NT2/D1 (cell line): Measurements from ENCODE around the gene FAM111A.

ENCODE experiments used
- DNase-seq: peaks from one replicate; pipeline ENCODE4 v3.0.0-alpha.2; 2011; ENCODE audit warnings: low read depth, low spot score
- H3K27me3 ChIP-seq: 2 replicates; pipeline ENCODE4 v1.6.0; 2011; ENCODE audit warnings: mild to moderate bottlenecking; ENCODE audit not compliant: insufficient read length, insufficient read depth
- H3K36me3 ChIP-seq: 2 replicates; pipeline ENCODE4 v1.6.1; 2011; ENCODE audit warnings: mild to moderate bottlenecking, low read length, mixed read lengths; ENCODE audit not compliant: insufficient read depth, insufficient read length
- H3K4me1 ChIP-seq: 2 replicates; pipeline ENCODE4 v1.5.1; 2011; ENCODE audit not compliant: insufficient read depth, insufficient read length
- H3K4me3 ChIP-seq: 2 replicates; pipeline ENCODE4 v1.5.1; 2011; ENCODE audit warnings: low read depth; ENCODE audit not compliant: insufficient read length
- H3K9ac ChIP-seq: 2 replicates; pipeline ENCODE4 v1.6.0; 2011; ENCODE audit warnings: low read depth; ENCODE audit not compliant: insufficient read length
- H3K9me3 ChIP-seq: 2 replicates; pipeline ENCODE4 v1.5.1; 2011; ENCODE audit warnings: mild to moderate bottlenecking, low read length; ENCODE audit not compliant: insufficient read depth
- SUZ12 ChIP-seq: IDR thresholded peaks from 2 replicates; pipeline ENCODE4 v1.6.1; 2011; ENCODE audit not compliant: insufficient read length, insufficient read depth; ENCODE audit errors: extremely low read depth
- YY1 ChIP-seq: IDR thresholded peaks from 2 replicates; pipeline ENCODE4 v1.6.1; 2011; ENCODE audit not compliant: insufficient read length, insufficient read depth
- ZNF274 ChIP-seq: IDR thresholded peaks from 2 replicates; pipeline ENCODE4 v1.6.1; 2011; ENCODE audit warnings: mild to moderate bottlenecking, low read depth, low read length

Gene FAM111A

GRCh38 chr11:59175091-59175501 lies 32.4 kb downstream of the FAM111A start:
- TF ChIP-seq SUZ12: no peak
- no peak for TF ChIP-seq ZNF274
- no peak for TF ChIP-seq YY1
- H3K4me3 ChIP-seq: no peak overlapping the region
- no peak for DNase-seq
- H3K27me3 ChIP-seq: no peaks in the 10 kb centered on the region
- H3K9me3 ChIP-seq: peaks cover 21% of the 10 kb centered on the region
- H3K9ac ChIP-seq: peak overlapping the region; percentile 47
- peaks cover 9% of the 10 kb centered on the region for H3K4me1 ChIP-seq
- H3K36me3 ChIP-seq: peaks cover 29% of the 10 kb centered on the region

GRCh38 chr11:59176330-59176729 lies 33.7 kb downstream of the FAM111A start:
- H3K9me3 ChIP-seq: peaks cover 21% of the 10 kb centered on the region
- H3K4me3 ChIP-seq: no peak overlapping the region
- DNase-seq: no peak
- peaks cover 31% of the 10 kb centered on the region for H3K36me3 ChIP-seq
- H3K27me3 ChIP-seq: no peaks in the 10 kb centered on the region
- H3K4me1 ChIP-seq: peaks cover 9% of the 10 kb centered on the region
- TF ChIP-seq ZNF274: no peak
- no peak for TF ChIP-seq YY1
- TF ChIP-seq SUZ12: no peak
- no peak overlapping the region for H3K9ac ChIP-seq

- H3K9me3 ChIP-seq: peaks cover 21% of the 10 kb centered on the region
- no peak for DNase-seq
- H3K4me1 ChIP-seq: peaks cover 9% of the 10 kb centered on the region
- H3K9ac ChIP-seq: no peak overlapping the region
- TF ChIP-seq YY1 (no peak), SUZ12 (no peak)
- H3K4me3 ChIP-seq: no peak overlapping the region
- H3K27me3 ChIP-seq: no peaks in the 10 kb centered on the region
- peaks cover 52% of the 10 kb centered on the region for H3K36me3 ChIP-seq
Measured at GRCh38 chr11:59178402-59178801, 35.7 kb downstream of the FAM111A start.

DNA sequence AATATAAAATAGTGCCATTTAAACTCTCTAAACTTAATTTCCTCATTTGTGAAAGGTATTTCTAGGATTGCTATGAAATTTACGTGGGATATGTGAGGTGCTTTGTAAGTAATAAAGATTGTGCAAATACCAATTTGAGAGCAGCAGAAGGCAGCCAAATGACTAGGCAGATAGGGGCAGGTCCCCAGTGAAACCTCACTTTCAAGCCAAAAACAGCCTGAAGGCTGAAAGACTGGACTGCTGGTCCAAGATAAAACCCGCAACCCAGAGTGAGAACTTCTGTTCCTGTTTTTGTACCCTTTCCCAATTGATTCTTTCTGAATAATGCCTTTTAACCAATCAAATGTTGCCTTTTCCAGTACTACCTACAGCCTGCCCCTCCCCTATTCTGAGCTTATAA lies 36.5 kb downstream of the FAM111A start:
- peaks cover 59% of the 10 kb centered on the region for H3K36me3 ChIP-seq
- H3K27me3 ChIP-seq: no peaks in the 10 kb centered on the region
- no peak for DNase-seq
- H3K4me3 ChIP-seq: no peak overlapping the region
- no peak for TF ChIP-seq ZNF274
- peaks cover 10% of the 10 kb centered on the region for H3K4me1 ChIP-seq
- H3K9ac ChIP-seq: no peak overlapping the region
- H3K9me3 ChIP-seq: peaks cover 21% of the 10 kb centered on the region

GRCh38 chr11:59180168-59180776 lies 37.6 kb downstream of the FAM111A start:
- Histone ChIP-seq H3K9ac (no peak overlapping the region), H3K36me3 (peaks cover 69% of the 10 kb centered on the region), H3K4me3 (no peak overlapping the region), H3K4me1 (peaks cover 11% of the 10 kb centered on the region), H3K9me3 (peaks cover 21% of the 10 kb centered on the region), H3K27me3 (no peaks in the 10 kb centered on the region)
- no peak for DNase-seq
- no peak for TF ChIP-seq YY1
- no peak for TF ChIP-seq ZNF274
- no peak for TF ChIP-seq SUZ12

- peaks cover 6% of the 10 kb centered on the region for H3K4me1 ChIP-seq
- no peak overlapping the region for H3K9ac ChIP-seq
- no peak for TF ChIP-seq ZNF274
- no peak for TF ChIP-seq SUZ12
- TF ChIP-seq YY1: no peak
- peaks cover 75% of the 10 kb centered on the region for H3K36me3 ChIP-seq
- no peaks in the 10 kb centered on the region for H3K27me3 ChIP-seq
- no peak for DNase-seq
- H3K4me3 ChIP-seq: no peak overlapping the region
- H3K9me3 ChIP-seq: peaks cover 21% of the 10 kb centered on the region
Measured at GRCh38 chr11:59180907-59181306, 38.3 kb downstream of the FAM111A start.

DNA sequence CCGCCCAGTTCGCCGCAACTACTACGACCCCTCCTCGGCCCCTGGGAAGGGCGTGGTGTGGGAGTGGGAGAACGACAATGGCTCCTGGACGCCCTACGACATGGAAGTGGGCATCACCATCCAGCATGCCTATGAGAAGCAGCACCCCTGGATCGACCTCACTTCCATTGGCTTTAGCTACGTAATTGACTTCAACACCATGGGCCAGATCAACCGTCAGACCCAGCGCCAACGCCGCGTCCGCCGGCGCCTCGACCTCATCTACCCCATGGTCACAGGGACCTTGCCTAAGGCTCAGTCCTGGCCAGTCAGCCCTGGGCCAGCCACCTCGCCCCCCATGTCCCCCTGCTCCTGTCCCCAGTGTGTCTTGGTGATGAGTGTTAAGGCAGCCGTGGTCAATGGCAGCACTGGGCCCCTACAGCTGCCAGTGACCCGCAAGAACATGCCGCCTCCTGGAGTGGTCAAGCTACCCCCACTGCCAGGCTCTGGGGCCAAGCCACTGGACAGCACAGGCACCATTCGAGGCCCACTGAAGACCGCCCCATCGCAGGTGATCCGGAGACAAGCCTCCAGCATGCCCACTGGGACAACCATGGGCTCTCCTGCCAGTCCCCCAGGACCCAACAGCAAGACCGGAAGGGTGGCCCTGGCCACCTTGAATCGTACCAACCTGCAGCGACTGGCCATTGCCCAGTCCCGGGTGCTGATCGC lies 39.2 kb downstream of the FAM111A start:
- Histone ChIP-seq H3K9me3 (peaks cover 21% of the 10 kb centered on the region), H3K27me3 (no peaks in the 10 kb centered on the region), H3K9ac (no peak overlapping the region), H3K36me3 (peaks cover 77% of the 10 kb centered on the region), H3K4me3 (no peak overlapping the region), H3K4me1 (peaks cover 6% of the 10 kb centered on the region)
- TF ChIP-seq SUZ12: no peak
- TF ChIP-seq ZNF274: no peak
- TF ChIP-seq YY1: no peak
- DNase-seq: no peak
